Measurements from ENCODE around the gene GABBR2.
"Not testable (repeated sequence)": the region's sequence is repeated elsewhere in the genome, so short reads cannot be mapped to it uniquely, and the experiment has no call there.

GABBR2 gene

GRCh38 chr9:98684816-98685215 is 23.9 kb downstream of the GABBR2 start:
- DNase-seq (ENCODE audit: low read depth) = not testable (repeated sequence)

GRCh38 chr9:98678244-98678842 is 30.4 kb downstream of the GABBR2 start:
- no peak for DNase-seq (ENCODE audit: low read depth)

- DNase-seq (ENCODE audit: low read depth) = no peak
Observed at GRCh38 chr9:98673681-98674080, 35.1 kb downstream of the GABBR2 start.

GRCh38 chr9:98667005-98667640 is 41.6 kb downstream of the GABBR2 start:
- no peak for DNase-seq (ENCODE audit: low read depth)

GRCh38 chr9:98665501-98665900 is 43.2 kb downstream of the GABBR2 start:
- no peak for DNase-seq (ENCODE audit: low read depth)

GRCh38 chr9:98660541-98660940 is 48.2 kb downstream of the GABBR2 start:
- DNase-seq (ENCODE audit: low read depth) = no peak

GRCh38 chr9:98658951-98659351 is 49.8 kb downstream of the GABBR2 start:
- DNase-seq (ENCODE audit: low read depth) = no peak

- no peak for DNase-seq (ENCODE audit: low read depth)
Observed at GRCh38 chr9:98657897-98658296, 50.8 kb downstream of the GABBR2 start.

- no peak for DNase-seq (ENCODE audit: low read depth)
Observed at GRCh38 chr9:98656511-98656910, 52.2 kb downstream of the GABBR2 start.

- DNase-seq (ENCODE audit: low read depth) = not testable (repeated sequence)
Observed at GRCh38 chr9:98655428-98655827, 53.3 kb downstream of the GABBR2 start.

- no peak for DNase-seq (ENCODE audit: low read depth)
Observed at GRCh38 chr9:98654247-98654646, 54.5 kb downstream of the GABBR2 start.

GRCh38 chr9:98652741-98653140 is 56.0 kb downstream of the GABBR2 start:
- no peak for DNase-seq (ENCODE audit: low read depth)

GRCh38 chr9:98652302-98652701 is 56.4 kb downstream of the GABBR2 start:
- no peak for DNase-seq (ENCODE audit: low read depth)

- no peak for DNase-seq (ENCODE audit: low read depth)
Observed at GRCh38 chr9:98647236-98647635, 61.5 kb downstream of the GABBR2 start.

GRCh38 chr9:98644011-98644410 is 64.7 kb downstream of the GABBR2 start:
- no peak for DNase-seq (ENCODE audit: low read depth)

GRCh38 chr9:98642661-98643312 is 65.9 kb downstream of the GABBR2 start:
- no peak for DNase-seq (ENCODE audit: low read depth)

GRCh38 chr9:98641695-98642094 is 67.0 kb downstream of the GABBR2 start:
- DNase-seq (ENCODE audit: low read depth) = no peak

- no peak for DNase-seq (ENCODE audit: low read depth)
Observed at GRCh38 chr9:98640394-98640793, 68.3 kb downstream of the GABBR2 start.

GRCh38 chr9:98639133-98639532 is 69.6 kb downstream of the GABBR2 start:
- no peak for DNase-seq (ENCODE audit: low read depth)

GRCh38 chr9:98637381-98637780 is 71.4 kb downstream of the GABBR2 start:
- DNase-seq (ENCODE audit: low read depth) = no peak

GRCh38 chr9:98635374-98635773 is 73.4 kb downstream of the GABBR2 start:
- no peak for DNase-seq (ENCODE audit: low read depth)

- no peak for DNase-seq (ENCODE audit: low read depth)
Observed at GRCh38 chr9:98634685-98635336, 73.9 kb downstream of the GABBR2 start.

- no peak for DNase-seq (ENCODE audit: low read depth)
Observed at GRCh38 chr9:98632839-98633238, 75.9 kb downstream of the GABBR2 start.

Data from stimulated activated CD8-positive, alpha-beta memory T cell treated with anti-CD3 and anti-CD28 coated beads, Interleukin-7, amount 100 ng/mL, for 24 hours (primary cell).